Liver (tissue), 9 donors: ENCODE data around the gene DNAJC22. TPM values are rescaled to one million over a fixed set of nuclear protein-coding genes. Genes with fewer than 3 reads are reported as not detected.

ENCODE experiments used
- DNase-seq: peaks from one replicate; pipeline ENCODE4 v3.0.0-alpha.2; 2017; ENCODE audit warnings: low spot score
- H3K27ac ChIP-seq, 2 donors: one replicate each; pipeline ENCODE4 v1.7.0; 2013; ENCODE audit warnings: inconsistent platforms in 2 of 2, low read length in 2 of 2, control low read depth in 1 of 2, low read depth in 1 of 2, mild to moderate bottlenecking in 1 of 2
- H3K27me3 ChIP-seq, 4 donors: one replicate each; pipeline versions ENCODE4 v1.6.1 to v1.7.0; 2013; ENCODE audit warnings: low read length in 3 of 4, inconsistent platforms in 1 of 4, mild to moderate bottlenecking in 1 of 4, moderate library complexity in 1 of 4; ENCODE audit not compliant: control insufficient read depth in 4 of 4, insufficient read depth in 4 of 4
- H3K36me3 ChIP-seq, 4 donors: one replicate each; pipeline versions ENCODE4 v1.6.1 to v1.7.0; 2013; ENCODE audit warnings: low read length in 3 of 4, mild to moderate bottlenecking in 3 of 4, low read depth in 1 of 4, moderate library complexity in 1 of 4; ENCODE audit not compliant: control insufficient read depth in 4 of 4, insufficient read depth in 3 of 4
- H3K4me1 ChIP-seq, 4 donors: one replicate each; pipeline versions ENCODE4 v1.6.1 to v1.7.0; 2013; ENCODE audit warnings: low read length in 3 of 4, mild to moderate bottlenecking in 3 of 4, moderate library complexity in 1 of 4; ENCODE audit not compliant: control insufficient read depth in 4 of 4, insufficient read depth in 4 of 4
- H3K4me3 ChIP-seq, 3 donors: one replicate each; pipeline versions ENCODE4 v1.6.1 to v1.7.0; 2013; ENCODE audit warnings: low read length in 3 of 3, control low read depth in 1 of 3, low read depth in 1 of 3, mild to moderate bottlenecking in 1 of 3
- H3K9ac ChIP-seq, 2 donors: one replicate each; pipeline ENCODE4 v1.7.0; 2013; ENCODE audit warnings: low read length in 2 of 2, mild to moderate bottlenecking in 2 of 2, moderate library complexity in 2 of 2, control low read depth in 1 of 2, low read depth in 1 of 2
- H3K9me3 ChIP-seq, 4 donors: one replicate each; pipeline versions ENCODE4 v1.6.1 to v1.7.0; 2013; ENCODE audit warnings: low read length in 3 of 4; ENCODE audit not compliant: control insufficient read depth in 4 of 4
- ATF3 ChIP-seq: IDR thresholded peaks from 2 replicates; pipeline ENCODE4 v1.6.1; 2016; ENCODE audit warnings: antibody characterized with exemption
- CTCF ChIP-seq: fragments of 150-350 bp; IDR thresholded peaks from 2 replicates; pipeline ENCODE4 v1.5.1; 2017; ENCODE audit warnings: improper control_type of control experiment, low read depth, low read length; ENCODE audit not compliant: missing input control
- EGR1 ChIP-seq, 2 donors: IDR thresholded peaks; 2 replicates each; pipeline ENCODE4 v1.6.1; 2016 to 2018; ENCODE audit warnings: antibody characterized with exemption in 2 of 2, low read depth in 2 of 2
- FOXA1 ChIP-seq: IDR thresholded peaks from 2 replicates; pipeline ENCODE4 v1.6.1; 2016; ENCODE audit warnings: antibody characterized with exemption
- FOXA2 ChIP-seq: IDR thresholded peaks from 2 replicates; pipeline ENCODE4 v1.6.1; 2016; ENCODE audit warnings: antibody characterized with exemption
- GABPA ChIP-seq, 2 donors: IDR thresholded peaks in 1 of 2; conservative IDR thresholded peaks in 1 of 2; 2 replicates each; pipeline ENCODE4 v1.6.1; 2016; ENCODE audit warnings: antibody characterized with exemption in 2 of 2, mild to moderate bottlenecking in 1 of 2, moderate library complexity in 1 of 2
- HNF4A ChIP-seq, 2 donors: conservative IDR thresholded peaks; 2 replicates each; pipeline ENCODE4 v1.6.1; 2016; ENCODE audit warnings: antibody characterized with exemption in 2 of 2, mild to moderate bottlenecking in 2 of 2
- HNF4G ChIP-seq: IDR thresholded peaks from 2 replicates; pipeline ENCODE4 v1.6.1; 2016; ENCODE audit warnings: antibody characterized with exemption
- JUND ChIP-seq, 2 donors: IDR thresholded peaks; 2 replicates each; pipeline ENCODE4 v1.6.1; 2016; ENCODE audit warnings: antibody characterized with exemption in 2 of 2
- MAX ChIP-seq: IDR thresholded peaks from 2 replicates; pipeline ENCODE4 v1.6.1; 2016; ENCODE audit warnings: antibody characterized with exemption
- NR2F2 ChIP-seq: IDR thresholded peaks from 2 replicates; pipeline ENCODE4 v1.6.1; 2016; ENCODE audit warnings: antibody characterized with exemption
- RAD21 ChIP-seq, 2 donors: IDR thresholded peaks; 2 replicates each; pipeline ENCODE4 v1.6.1; 2016; ENCODE audit warnings: antibody characterized with exemption in 2 of 2, mild to moderate bottlenecking in 2 of 2
- REST ChIP-seq: IDR thresholded peaks from 2 replicates; pipeline ENCODE4 v1.6.1; 2016; ENCODE audit warnings: antibody characterized with exemption, mild to moderate bottlenecking
- RXRA ChIP-seq, 2 donors: IDR thresholded peaks; 2 replicates each; pipeline ENCODE4 v1.6.1; 2017 to 2018; ENCODE audit warnings: antibody characterized with exemption in 2 of 2, mild to moderate bottlenecking in 1 of 2
- SP1 ChIP-seq: IDR thresholded peaks from 2 replicates; pipeline ENCODE4 v1.6.1; 2018; ENCODE audit warnings: antibody characterized with exemption, mild to moderate bottlenecking
- TAF1 ChIP-seq: conservative IDR thresholded peaks from 2 replicates; pipeline ENCODE4 v1.6.1; 2016; ENCODE audit warnings: antibody characterized with exemption, mild to moderate bottlenecking
- YY1 ChIP-seq: IDR thresholded peaks from 2 replicates; pipeline ENCODE4 v1.6.1; 2016; ENCODE audit warnings: antibody characterized with exemption, mild to moderate bottlenecking
- ZBTB33 ChIP-seq: IDR thresholded peaks from 2 replicates; pipeline ENCODE4 v1.6.1; 2016; ENCODE audit warnings: antibody characterized with exemption
- WGBS: extraction: QIAGEN DNeasy Blood & Tissue Kit; methylation state at CpG from one replicate; pipeline ENCODE4 v1.1.7; 2013; 5-methylcytosine and 5-hydroxymethylcytosine counted together
- polyA plus RNA-seq, 2 donors: library from polyadenylated mRNA; stranded (reverse) in 1 of 2; unstranded in 1 of 2; fragments of 200-250 nt in 1 of 2; fragments of >200 nt in 1 of 2; fragmentation: Nextera tagmentation in 1 of 2; extraction: Ambion mirVana in 1 of 2; gene quantifications; one replicate each; pipeline versions ENCODE4 v1.2.1 to v1.2.3, GENCODE V29; 2013 to 2015
- total RNA-seq, 2 donors: library from RNA; depleted of rRNA; stranded (reverse); fragments of >200 nt; gene quantifications; one replicate each; pipeline ENCODE4 v1.2.3, GENCODE V29; 2014
- donor health status: healthy.
- donor health status: healthy.
- donor health status: healthy.
- donor health status: healthy.
- donor health status: healthy.

The DNAJC22 gene
- total and polyA plus RNA-seq, 4 donors = 16.6 to 49.4 (median 28.2) TPM

GRCh38 chr12:49334226-49334625 lies 12.5 kb upstream of the DNAJC22 start:
- no peaks in the 10 kb centered on the region for H3K36me3 ChIP-seq
- no peaks in the 10 kb centered on the region for H3K9me3 ChIP-seq
- H3K9ac ChIP-seq = no peak overlapping the region
- H3K27me3 ChIP-seq = peaks cover 0 to 13% (median 4%) of the 10 kb centered on the region in 4 donors
- no peak for TF ChIP-seq HNF4A (conservative IDR thresholded peaks at IDR 0.05)
- no peak for TF ChIP-seq FOXA2
- TF ChIP-seq HNF4G = no peak
- no peak for TF ChIP-seq MAX
- no peak for TF ChIP-seq RAD21 (IDR thresholded peaks at IDR 0.05)
- no peak for TF ChIP-seq EGR1 (IDR thresholded peaks at IDR 0.05; ENCODE audit: low read depth in 2 of 2)
- no peak for TF ChIP-seq RXRA (IDR thresholded peaks at IDR 0.05)
- no peak for TF ChIP-seq GABPA (IDR thresholded peaks at IDR 0.05 in 1 of 2, conservative IDR thresholded peaks at IDR 0.05 in 1 of 2)
- no peak for TF ChIP-seq ATF3
- no peak for TF ChIP-seq CTCF
- no peak for TF ChIP-seq ZBTB33
- no peak for TF ChIP-seq SP1
- TF ChIP-seq REST = no peak
- TF ChIP-seq JUND (IDR thresholded peaks at IDR 0.05) = no peak
- no peak for TF ChIP-seq FOXA1
- TF ChIP-seq YY1 = no peak
- no peak for TF ChIP-seq NR2F2
- TF ChIP-seq TAF1 = no peak
- peaks cover 0 to 14% (median 9%) of the 10 kb centered on the region in 4 donors for H3K4me1 ChIP-seq
- 39% methylated on average over 19 of the region's 19 CpGs for WGBS
- no peak overlapping the region for H3K4me3 ChIP-seq
- DNase-seq = no peak
- no peak overlapping the region for H3K27ac ChIP-seq
